Upper lobe of left lung (tissue), 6 donors: ENCODE measurements around the gene RAB8B. TPM values are rescaled to one million over a fixed set of nuclear protein-coding genes. Genes with fewer than 3 reads are reported as not detected.
A peak's percentile ranks its signal among the peaks of the same experiment; 100 is the strongest.

Experiments used
- ATAC-seq, 2 donors: fragments of 200-7000 bp; cut with Tn5 transposase; one replicate each; pipeline ENCODE4 v1.9.1; 2022; ENCODE audit warnings: mild to moderate bottlenecking in 2 of 2, moderate library complexity in 2 of 2; ENCODE audit not compliant: low FRiP score in 2 of 2
- DNase-seq, 2 donors: peaks; one replicate each; pipeline ENCODE4 v3.0.0-alpha.2; 2019 to 2020
- H3K27ac ChIP-seq, 4 donors: fragments of 200-600 bp; sonication (generic); one replicate each; pipeline ENCODE4 v1.5.1; 2016 to 2019
- H3K27me3 ChIP-seq, 4 donors: fragments of 200-600 bp; sonication (generic); one replicate each; pipeline ENCODE4 v1.5.1; 2017 to 2019
- H3K36me3 ChIP-seq, 4 donors: fragments of 200-600 bp; sonication (generic); one replicate each; pipeline ENCODE4 v1.5.1; 2016 to 2019
- H3K4me1 ChIP-seq, 4 donors: fragments of 200-600 bp; sonication (generic); one replicate each; pipeline ENCODE4 v1.5.1; 2018 to 2019
- H3K4me3 ChIP-seq, 4 donors: fragments of 200-600 bp; sonication (generic); one replicate each; pipeline ENCODE4 v1.5.1; 2017 to 2019; ENCODE audit warnings: mild to moderate bottlenecking in 2 of 4, moderate library complexity in 1 of 4
- H3K9me3 ChIP-seq, 4 donors: fragments of 200-600 bp; sonication (generic); one replicate each; pipeline ENCODE4 v1.5.1; 2018 to 2019
- EP300 ChIP-seq, 4 donors: sonication (generic); formaldehyde crosslinking; IDR thresholded peaks; one replicate each; pipeline ENCODE4 v1.5.1; 2017; ENCODE audit warnings: antibody characterized with exemption in 4 of 4, control low read depth in 2 of 4
- POLR2A ChIP-seq, 4 donors: fragments of 450-650 bp; IDR thresholded peaks; one replicate each; pipeline ENCODE4 v1.5.1; 2016 to 2017; ENCODE audit warnings: antibody characterized with exemption in 4 of 4, mild to moderate bottlenecking in 2 of 4
- POLR2AphosphoS5 ChIP-seq, 2 donors: sonication (generic); formaldehyde crosslinking; IDR thresholded peaks; one replicate each; pipeline ENCODE4 v1.5.1; 2017; ENCODE audit warnings: antibody characterized with exemption in 2 of 2
- WGBS, 2 donors: methylation state at CpG; one replicate each; pipeline ENCODE4 v1.1.5; 2017 to 2018; 5-methylcytosine and 5-hydroxymethylcytosine counted together
- total RNA-seq, 6 donors: library from RNA; depleted of rRNA in 4 of 6; stranded (reverse); fragments of >200 nt in 4 of 6; gene quantifications; one replicate each; pipeline versions ENCODE4 v1.1.0 to v1.2.1, GENCODE V29; 2016 to 2021
- TF ChIP-seq, protein P1 (sequence below), 6 experiments: fragments of 450-650 bp in 4 of 6; fragments of 200-600 bp in 2 of 6; sonication (generic) in 2 of 6; IDR thresholded peaks; one replicate each; pipeline ENCODE4 v1.5.1; 2016 to 2019; ENCODE audit warnings: antibody characterized with exemption in 6 of 6
- donor health status: DM: no; HTN: no; CAD: no; lungs with moderate emphysema.
- donor health status: DM: no; HTN: yes; CAD: no; lungs with severe emphysema.

RAB8B gene
- total RNA-seq, 6 donors from 2014 or later: 10.2 to 54.8 (median 39.2) TPM

DNA sequence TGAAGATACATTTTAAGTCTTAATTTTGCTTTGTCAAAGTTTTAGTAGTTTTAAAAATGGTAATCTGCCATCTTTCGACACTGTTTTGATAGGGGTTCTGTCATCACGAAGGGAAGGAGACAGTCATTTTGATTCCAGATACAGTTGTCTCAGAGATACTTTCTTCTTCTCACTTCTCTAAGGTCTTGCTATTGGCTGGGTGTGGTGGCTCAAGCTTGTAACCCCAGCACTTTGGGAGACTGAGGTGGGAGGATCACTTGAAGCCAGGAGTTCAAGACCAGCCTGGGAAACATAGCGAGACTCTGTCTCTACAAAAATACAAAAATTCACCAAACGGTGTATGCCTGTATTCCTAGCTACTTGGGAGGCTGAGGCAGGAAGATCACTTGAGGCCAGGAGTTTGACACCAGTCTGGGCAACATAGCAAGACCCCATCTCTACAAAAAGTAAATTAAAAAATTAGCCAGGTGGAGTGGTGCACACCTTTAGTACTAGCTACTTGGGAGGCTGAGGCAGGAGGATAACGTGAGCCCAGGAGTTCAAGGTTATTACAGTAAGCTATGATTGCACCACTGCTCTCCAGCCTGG, 3.3 kb downstream of the RAB8B start:
- peaks cover 51 to 79% (median 66%) of the 10 kb centered on the region in 4 donors for H3K4me1 ChIP-seq
- TF ChIP-seq POLR2A (IDR thresholded peaks at IDR 0.05) (no peak), POLR2AphosphoS5 (IDR thresholded peaks at IDR 0.05) (no peak), EP300 (IDR thresholded peaks at IDR 0.05) (no peak)
- TF ChIP-seq, protein P1, sequence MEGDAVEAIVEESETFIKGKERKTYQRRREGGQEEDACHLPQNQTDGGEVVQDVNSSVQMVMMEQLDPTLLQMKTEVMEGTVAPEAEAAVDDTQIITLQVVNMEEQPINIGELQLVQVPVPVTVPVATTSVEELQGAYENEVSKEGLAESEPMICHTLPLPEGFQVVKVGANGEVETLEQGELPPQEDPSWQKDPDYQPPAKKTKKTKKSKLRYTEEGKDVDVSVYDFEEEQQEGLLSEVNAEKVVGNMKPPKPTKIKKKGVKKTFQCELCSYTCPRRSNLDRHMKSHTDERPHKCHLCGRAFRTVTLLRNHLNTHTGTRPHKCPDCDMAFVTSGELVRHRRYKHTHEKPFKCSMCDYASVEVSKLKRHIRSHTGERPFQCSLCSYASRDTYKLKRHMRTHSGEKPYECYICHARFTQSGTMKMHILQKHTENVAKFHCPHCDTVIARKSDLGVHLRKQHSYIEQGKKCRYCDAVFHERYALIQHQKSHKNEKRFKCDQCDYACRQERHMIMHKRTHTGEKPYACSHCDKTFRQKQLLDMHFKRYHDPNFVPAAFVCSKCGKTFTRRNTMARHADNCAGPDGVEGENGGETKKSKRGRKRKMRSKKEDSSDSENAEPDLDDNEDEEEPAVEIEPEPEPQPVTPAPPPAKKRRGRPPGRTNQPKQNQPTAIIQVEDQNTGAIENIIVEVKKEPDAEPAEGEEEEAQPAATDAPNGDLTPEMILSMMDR (IDR thresholded peaks at IDR 0.05): no peak
- DNase-seq (no peak), ATAC-seq (no peak)
- WGBS, 2 donors: 76 to 79% methylated on average over 5 of the region's 5 CpGs
- H3K27me3 ChIP-seq: no peaks in the 10 kb centered on the region
- H3K4me3 ChIP-seq: peak overlapping the region in 1 of 4 donors; percentile 95
- no peaks in the 10 kb centered on the region for H3K36me3 ChIP-seq
- H3K9me3 ChIP-seq: no peaks in the 10 kb centered on the region
- H3K27ac ChIP-seq: peak overlapping the region; percentile 60 to 98 (median 96)

DNA sequence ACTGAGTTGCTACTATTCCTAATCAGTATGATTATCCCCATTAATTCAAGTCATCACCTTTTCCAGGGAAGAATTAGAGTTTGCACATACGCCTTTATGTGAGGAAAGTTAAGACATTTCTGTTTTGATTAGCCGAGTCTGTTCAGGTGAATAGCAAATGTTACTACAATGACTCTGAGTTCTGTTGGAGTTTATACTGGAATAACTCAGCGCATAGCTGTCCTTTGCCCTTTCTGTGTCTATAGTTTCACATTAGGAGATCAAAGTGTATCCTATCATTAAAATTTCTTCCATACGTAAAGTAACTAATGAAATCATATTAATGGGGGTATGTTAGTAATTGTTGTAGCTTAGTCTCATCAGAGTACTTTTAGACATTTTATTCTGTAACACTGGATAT, 4.9 kb downstream of the RAB8B start:
- Histone ChIP-seq H3K36me3 (no peaks in the 10 kb centered on the region), H3K27me3 (no peaks in the 10 kb centered on the region), H3K27ac (peak overlapping the region; percentile 60 to 98 (median 96)), H3K4me3 (peak overlapping the region in 1 of 4 donors; percentile 8), H3K4me1 (peaks cover 58 to 90% (median 76%) of the 10 kb centered on the region in 4 donors), H3K9me3 (no peaks in the 10 kb centered on the region)
- ATAC-seq: no peak
- DNase-seq: no peak
- no peak for TF ChIP-seq POLR2AphosphoS5 (IDR thresholded peaks at IDR 0.05)
- 47 to 56% methylated on average over 4 of the region's 4 CpGs for WGBS, 2 donors

DNA sequence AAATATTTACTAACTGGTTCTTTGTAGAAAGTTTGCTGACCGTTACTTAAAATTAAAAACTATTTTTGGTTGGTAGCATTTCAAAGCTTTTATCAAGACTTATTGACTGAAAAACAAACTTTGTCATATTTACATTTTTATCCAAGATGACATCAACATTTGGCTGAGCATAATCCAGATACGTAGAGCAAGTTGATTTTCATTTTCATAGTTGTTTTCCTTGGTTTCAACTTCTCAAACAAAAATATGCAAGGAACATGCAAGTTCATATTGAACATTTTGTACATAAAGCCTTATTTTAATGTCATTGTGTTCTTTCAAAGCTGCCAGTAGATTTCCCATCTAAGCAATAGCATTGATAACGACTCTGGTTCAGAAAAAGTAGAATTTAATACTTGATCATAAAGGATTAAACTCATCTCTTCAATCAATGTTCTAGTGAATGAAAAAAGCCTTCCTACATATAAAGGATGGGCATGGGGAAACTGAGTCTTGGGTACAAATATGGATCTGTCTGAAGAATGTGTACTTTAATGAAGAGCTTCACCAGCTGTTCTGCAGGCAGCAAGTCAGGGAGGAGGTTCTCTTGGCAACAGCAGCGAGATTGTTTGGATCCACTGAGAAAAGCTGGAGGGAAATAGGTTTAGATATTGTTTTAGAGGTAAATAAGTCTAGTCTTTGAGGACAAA, 5.6 kb downstream of the RAB8B start:
- ATAC-seq (peak in 1 of 2 donors; percentile 12), DNase-seq (no peak)
- Histone ChIP-seq H3K36me3 (no peaks in the 10 kb centered on the region), H3K27me3 (no peaks in the 10 kb centered on the region), H3K4me1 (peaks cover 61 to 93% (median 76%) of the 10 kb centered on the region in 4 donors), H3K9me3 (no peaks in the 10 kb centered on the region), H3K27ac (peak overlapping the region; percentile 60 to 98 (median 96)), H3K4me3 (no peak overlapping the region)
- WGBS, 2 donors: 55 to 66% methylated on average over 4 of the region's 4 CpGs
- TF ChIP-seq POLR2AphosphoS5 (IDR thresholded peaks at IDR 0.05) (no peak), POLR2A (IDR thresholded peaks at IDR 0.05) (no peak), EP300 (IDR thresholded peaks at IDR 0.05) (no peak)
- TF ChIP-seq, protein P1 (IDR thresholded peaks at IDR 0.05): no peak

DNA sequence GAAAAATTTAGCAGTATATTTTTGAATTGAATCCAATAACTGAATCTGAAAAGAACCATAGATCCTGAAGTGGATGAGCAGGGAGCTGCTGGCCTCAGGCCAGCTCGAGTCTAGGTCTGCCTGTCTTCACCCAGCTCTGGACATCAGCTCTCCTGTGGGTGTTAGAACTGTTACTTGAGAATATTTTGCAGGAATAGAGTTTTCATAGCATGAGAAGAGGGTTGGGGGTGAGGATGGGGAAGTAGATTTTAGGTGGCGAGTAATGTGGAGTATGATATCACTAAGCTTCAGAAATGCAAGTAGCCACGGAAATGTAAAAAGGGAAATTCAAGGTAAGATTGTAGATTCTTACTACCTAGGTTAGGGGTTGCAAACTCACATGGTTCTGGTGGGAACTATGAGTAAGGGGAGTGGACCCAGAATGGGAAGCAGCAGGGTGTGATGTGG, 6.2 kb downstream of the RAB8B start:
- H3K4me1 ChIP-seq: peaks cover 66 to 88% (median 78%) of the 10 kb centered on the region in 4 donors

DNA sequence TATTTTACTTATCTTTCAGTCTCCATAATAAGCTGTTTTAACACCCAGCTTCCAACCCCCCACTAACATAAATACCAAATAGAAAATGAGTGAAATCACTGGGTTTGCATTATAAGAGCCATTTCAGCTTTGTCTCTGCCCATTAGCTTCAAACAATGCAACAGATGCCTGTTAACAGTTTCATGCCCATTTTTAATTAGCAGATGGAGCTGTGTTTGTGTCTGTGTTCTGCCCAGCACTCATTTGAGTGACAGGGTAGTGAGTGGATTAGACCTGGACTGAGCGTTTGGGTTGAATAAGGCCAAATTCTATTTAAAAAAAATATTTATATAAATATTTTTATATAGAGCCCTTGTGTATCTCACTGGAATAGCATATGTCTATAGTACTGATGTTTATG, 7.4 kb downstream of the RAB8B start:
- Histone ChIP-seq H3K27ac (peak overlapping the region in 2 of 4 donors; percentile 95 to 98), H3K27me3 (no peaks in the 10 kb centered on the region)
- WGBS, 2 donors: 60 to 79% methylated on average over 1 of the region's 1 CpG

More for the DNA sequence above, 6.2 kb downstream of the RAB8B start:
- Histone ChIP-seq H3K27ac (peak overlapping the region; percentile 18 to 98 (median 78)), H3K36me3 (no peaks in the 10 kb centered on the region), H3K27me3 (no peaks in the 10 kb centered on the region), H3K4me3 (no peak overlapping the region), H3K9me3 (no peaks in the 10 kb centered on the region)
- WGBS, 2 donors: 58 to 62% methylated on average over 3 of the region's 3 CpGs
- TF ChIP-seq POLR2A (IDR thresholded peaks at IDR 0.05) (no peak), POLR2AphosphoS5 (IDR thresholded peaks at IDR 0.05) (no peak), EP300 (IDR thresholded peaks at IDR 0.05) (no peak)
- TF ChIP-seq, protein P1 (IDR thresholded peaks at IDR 0.05): no peak
- no peak for DNase-seq
- ATAC-seq: peak in 1 of 2 donors; percentile 41

More for the DNA sequence above, 7.4 kb downstream of the RAB8B start:
- peaks cover 71 to 79% (median 76%) of the 10 kb centered on the region in 4 donors for H3K4me1 ChIP-seq
- H3K4me3 ChIP-seq: no peak overlapping the region
- ATAC-seq: no peak
- TF ChIP-seq POLR2AphosphoS5 (IDR thresholded peaks at IDR 0.05) (no peak), POLR2A (IDR thresholded peaks at IDR 0.05) (no peak), EP300 (IDR thresholded peaks at IDR 0.05) (no peak)
- TF ChIP-seq, protein P1 (IDR thresholded peaks at IDR 0.05): no peak
- no peak for DNase-seq
- no peaks in the 10 kb centered on the region for H3K9me3 ChIP-seq
- H3K36me3 ChIP-seq: no peaks in the 10 kb centered on the region
